NCI-H510A treated with DMSO at 0.1 percent for 48 hours (cell line): ENCODE measurements around the gene EREG.

Source experiments
- DNase-seq: peaks from one replicate; lab custom pipeline; 2025; lab: John Stamatoyannopoulos, UW

The EREG gene

GRCh38 chr4:74344031-74344430 lies 20.9 kb upstream of the EREG start:
- no peak for DNase-seq

DNA sequence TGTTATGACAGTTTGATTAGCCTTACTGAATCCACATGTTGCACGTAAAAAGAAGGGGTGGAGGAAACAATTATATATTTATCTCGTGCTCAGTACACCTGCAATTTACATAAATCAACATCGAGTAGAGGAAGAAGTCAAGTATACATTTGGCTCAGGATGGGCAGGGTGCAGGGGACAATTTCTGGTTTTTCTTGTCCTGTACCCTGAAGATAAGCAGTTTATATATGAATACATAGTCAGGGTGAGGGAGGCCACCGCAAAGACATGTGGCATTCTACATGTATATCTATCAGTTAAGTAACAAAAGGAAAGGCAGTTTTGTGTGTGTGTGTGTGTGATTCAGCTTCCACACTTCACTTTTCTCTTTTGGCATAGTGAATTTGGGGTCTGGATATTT lies 11.1 kb upstream of the EREG start:
- no peak for DNase-seq

DNA sequence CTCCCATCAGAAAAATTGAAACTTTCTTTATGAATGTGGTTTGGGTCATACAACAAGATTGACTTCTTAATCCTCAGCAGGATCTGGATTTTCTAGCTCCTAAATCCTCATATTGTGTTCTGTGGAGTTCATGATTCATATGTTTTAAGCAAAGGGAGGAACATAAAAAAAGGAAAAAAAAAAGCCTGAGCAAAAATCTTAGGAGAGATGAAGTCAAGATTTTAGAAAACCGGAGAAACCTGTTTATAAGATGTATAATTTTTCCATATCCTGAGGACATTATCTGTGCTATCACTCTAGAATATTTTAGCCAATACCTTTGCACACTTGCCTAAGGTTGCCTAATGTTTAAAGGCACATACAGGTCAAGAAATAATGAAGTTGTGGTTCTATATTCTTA lies 7.0 kb upstream of the EREG start:
- no peak for DNase-seq

DNA sequence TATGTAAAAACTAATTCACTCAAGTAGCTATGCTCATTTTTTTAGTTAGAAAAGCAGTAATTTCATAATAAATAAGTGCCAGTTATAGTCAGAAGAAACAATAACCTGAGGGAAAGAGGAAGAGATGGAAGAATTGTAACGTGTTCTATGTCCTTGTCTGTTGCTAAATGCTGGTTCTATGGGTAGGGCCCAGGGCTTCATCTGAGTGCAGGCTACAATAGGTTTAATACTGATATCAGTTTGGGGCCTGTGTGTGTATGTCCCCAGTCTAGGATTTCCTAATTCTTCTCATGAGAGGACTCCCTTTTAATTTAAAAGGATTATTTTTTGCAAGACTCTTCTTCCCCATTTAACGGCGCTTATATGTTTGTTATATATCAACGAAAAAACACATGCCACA lies 3.3 kb upstream of the EREG start:
- DNase-seq, result no peak

- DNase-seq, result no peak
Observed at GRCh38 chr4:74362347-74362746, 2.6 kb upstream of the EREG start.

GRCh38 chr4:74364256-74364651 lies 691 bp upstream of the EREG start:
- DNase-seq, result no peak

- peak; percentile 66 for DNase-seq
Observed at GRCh38 chr4:74365761-74366160, 816 bp downstream of the EREG start.

GRCh38 chr4:74366367-74366911 lies 1.5 kb downstream of the EREG start:
- DNase-seq, result no peak

DNA sequence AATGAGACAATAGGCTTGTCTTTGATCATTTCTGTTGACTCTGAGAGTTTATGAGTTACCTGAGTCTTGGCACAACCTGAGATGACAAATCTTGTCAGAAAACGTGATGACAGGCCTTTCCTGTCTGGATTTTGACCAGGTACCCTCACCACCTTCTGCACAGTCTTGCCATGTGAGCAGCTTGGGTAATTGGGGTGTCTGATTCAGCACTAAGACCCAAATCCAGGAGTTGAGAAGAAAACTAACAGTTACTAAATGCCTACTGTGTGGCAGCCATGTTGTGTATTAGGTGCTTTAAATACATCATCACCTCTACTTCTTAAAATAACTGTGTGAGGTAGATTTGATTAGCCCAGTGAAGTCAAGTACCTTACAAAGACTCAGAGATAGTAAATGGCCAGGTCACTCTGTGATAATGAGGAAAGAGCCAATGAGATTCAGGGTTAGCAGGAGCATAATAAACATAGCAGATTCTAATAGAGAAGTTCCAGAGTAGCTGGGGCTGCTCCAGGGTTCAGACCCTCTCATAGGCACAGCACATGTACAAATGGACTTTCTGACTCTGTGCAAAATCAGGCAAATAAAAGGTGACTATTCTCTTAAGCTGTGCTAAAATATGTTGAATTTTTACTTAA lies 2.8 kb downstream of the EREG start:
- no peak for DNase-seq

DNA sequence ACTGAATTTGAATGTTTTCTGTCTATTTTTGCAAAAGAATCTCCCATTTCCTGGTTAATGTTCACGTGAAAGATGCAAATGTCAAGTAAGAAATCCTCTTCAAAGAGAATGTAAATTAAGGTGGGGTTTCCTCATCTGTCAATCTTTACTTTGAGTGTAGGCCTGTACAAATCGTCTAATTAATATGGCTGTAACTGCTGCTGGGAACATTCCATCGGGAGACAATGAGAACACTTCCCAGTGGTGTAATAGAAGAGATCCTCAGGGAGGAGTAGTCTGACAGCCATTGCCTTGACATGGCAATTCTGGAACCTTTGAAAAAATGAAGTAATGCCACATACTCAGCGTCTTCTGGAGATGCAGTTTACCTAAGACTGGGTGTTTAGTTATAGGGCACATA lies 3.7 kb downstream of the EREG start:
- no peak for DNase-seq

- DNase-seq, result no peak
Observed at GRCh38 chr4:74369855-74370254, 4.9 kb downstream of the EREG start.

DNA sequence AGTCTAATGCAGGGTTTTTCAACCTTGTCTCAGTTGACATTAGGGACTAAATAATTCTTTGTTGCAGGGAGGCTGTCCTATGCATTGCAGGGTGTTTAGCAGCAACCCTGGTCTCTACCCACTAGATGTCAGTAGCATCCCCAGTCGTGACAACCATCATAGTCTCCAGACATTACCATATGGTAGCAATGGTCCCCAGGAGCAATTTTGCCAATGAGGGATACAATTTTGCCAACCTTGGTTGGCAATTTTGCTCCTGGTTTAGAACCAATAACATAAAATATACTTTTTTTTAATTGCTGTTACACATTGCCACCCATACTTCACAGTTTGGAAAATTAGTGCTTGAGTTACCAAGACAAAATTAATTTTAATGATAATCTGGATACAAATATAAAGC lies 6.0 kb downstream of the EREG start:
- DNase-seq, result peak; percentile 69

DNA sequence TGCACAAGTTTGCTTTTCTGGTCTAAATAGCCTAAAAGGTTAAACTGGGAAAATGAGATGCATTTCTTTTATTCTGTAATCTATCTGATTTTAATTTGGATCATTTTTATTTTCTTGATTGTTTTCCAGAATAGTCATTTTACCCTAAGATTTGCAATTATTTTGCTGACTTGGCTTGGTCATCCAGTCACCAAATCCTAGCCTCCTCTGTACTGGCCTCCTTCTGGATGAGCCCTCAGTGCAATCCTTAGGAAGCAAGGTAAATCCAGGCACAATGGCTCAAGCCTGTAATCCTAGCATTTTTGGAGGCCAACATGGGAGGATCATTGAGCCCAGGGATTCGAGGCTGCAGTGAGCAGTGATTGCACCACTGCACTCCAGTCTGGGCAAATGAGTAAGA lies 9.2 kb downstream of the EREG start:
- no peak for DNase-seq

GRCh38 chr4:74374561-74375327 lies 9.8 kb downstream of the EREG start:
- DNase-seq, result no peak

GRCh38 chr4:74375824-74376426 lies 11.0 kb downstream of the EREG start:
- no peak for DNase-seq

DNA sequence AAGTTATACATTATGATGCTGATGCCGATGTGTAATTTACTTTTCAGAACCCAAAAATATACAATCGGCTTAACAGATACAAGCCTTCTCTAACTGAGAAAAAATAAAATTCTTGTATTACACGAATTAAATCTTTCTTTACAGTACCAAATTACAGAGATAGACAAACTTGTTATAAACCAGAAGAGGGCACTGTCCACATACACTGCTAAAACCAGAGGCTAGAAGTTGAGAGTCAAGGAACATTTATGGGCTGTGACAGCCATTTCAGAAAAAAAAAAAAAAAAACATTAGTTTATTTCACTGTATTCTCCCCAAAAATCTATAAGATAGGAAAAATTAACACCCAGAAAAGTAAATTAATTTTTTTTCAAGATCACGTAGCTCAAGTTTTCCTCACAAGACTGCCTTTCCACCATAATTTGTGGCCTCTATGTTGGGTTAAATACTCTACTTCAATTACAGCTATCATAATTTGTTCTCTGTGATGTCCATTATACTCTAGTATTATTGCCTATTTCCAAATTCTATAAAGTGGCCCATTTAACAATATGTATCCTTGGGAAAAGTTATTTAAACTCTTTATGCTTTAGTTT lies 12.0 kb downstream of the EREG start:
- peak; percentile 62 for DNase-seq

GRCh38 chr4:74377714-74378113 lies 12.8 kb downstream of the EREG start:
- DNase-seq, result no peak

DNA sequence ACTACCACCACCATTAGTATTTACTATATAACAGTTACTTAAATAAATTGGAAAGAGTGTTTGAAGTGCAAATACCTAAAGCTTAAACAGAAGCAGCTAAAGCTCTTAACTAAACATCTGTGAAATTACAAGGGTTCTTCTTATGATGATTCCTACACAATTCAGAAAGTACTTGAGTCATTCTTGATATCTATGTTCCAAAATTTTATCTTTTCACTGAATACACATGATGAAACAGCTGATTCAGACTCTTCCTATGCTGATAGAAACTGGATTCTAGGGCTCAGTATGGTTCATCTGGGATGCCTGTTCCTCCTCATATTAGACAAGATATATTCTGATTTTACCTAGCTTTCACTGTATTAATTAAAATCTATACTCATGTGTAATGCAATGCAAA lies 13.6 kb downstream of the EREG start:
- no peak for DNase-seq

DNA sequence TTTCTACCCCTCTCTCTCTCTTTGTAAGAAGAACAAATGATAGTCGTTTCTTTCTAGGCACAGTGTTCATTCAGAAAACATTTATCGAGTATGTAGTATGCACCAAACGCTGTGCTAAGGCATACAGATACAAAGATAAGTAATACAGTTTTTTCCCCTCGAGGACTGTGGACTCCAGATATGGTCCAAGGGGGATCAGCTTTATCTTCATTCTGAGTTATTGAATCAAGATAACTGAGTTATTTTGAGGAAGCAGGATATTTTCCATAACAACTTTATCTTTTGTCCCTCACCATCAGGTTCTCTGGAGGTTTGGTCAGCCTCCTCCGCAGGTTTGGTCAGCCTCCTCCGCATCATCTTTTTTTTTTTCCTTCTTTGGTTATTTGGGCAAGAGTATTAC lies 15.0 kb downstream of the EREG start:
- DNase-seq, result no peak

- DNase-seq, result no peak
Observed at GRCh38 chr4:74385386-74385785, 20.4 kb downstream of the EREG start.

DNA sequence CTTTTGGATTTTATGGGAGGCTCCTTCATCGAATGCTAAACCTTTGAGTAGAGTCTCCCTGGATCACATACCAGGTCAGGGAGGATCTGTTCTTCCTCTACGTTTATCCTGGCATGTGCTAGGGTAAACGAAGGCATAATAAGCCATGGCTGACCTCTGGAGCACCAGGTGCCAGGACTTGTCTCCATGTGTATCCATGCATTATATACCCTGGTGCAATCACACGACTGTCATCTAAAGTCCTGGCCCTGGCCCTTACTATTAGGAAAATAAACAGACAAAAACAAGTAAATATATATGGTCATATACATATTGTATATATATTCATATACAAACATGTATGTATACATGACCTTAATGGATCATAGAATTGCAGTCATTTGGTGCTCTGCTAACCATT lies 21.2 kb downstream of the EREG start:
- DNase-seq, result no peak

DNA sequence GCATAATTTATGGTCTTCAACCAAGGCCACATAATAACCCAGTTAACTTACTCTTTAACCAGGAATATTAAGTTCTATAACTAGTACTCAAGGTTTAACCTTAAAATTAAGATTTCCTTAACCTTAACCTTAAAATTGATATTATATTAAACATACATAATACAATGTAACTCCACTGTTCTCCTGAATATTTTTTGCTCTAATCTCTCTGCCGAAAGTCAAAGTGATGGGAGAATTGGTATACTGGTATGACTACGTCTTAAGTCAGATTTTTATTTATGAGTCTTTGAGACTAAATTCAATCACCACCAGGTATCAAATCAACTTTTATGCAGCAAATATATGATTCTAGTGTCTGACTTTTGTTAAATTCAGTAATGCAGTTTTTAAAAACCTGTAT lies 22.8 kb downstream of the EREG start:
- DNase-seq, result no peak

GRCh38 chr4:74389494-74389893 lies 24.5 kb downstream of the EREG start:
- DNase-seq, result no peak
